Measurements from ENCODE around the gene TTYH1. TPM values are rescaled to one million over a fixed set of nuclear protein-coding genes. Genes with fewer than 3 reads are reported as not detected.

The TTYH1 gene
- total and polyA plus RNA-seq, 4 donors = 0.05 to 0.46 (median 0.18) TPM; not detected in 1

GRCh38 chr19:54463531-54464043, 48.3 kb downstream of the TTYH1 start, which contains the start of gene LENG9:
Gene LENG9, minus strand, starts transcription at chr19:54463778. Its CDS starts 252 bp downstream, at chr19:54463526.
- TF ChIP-seq CTCF (IDR thresholded peaks at IDR 0.05; ENCODE audit: control extremely low read depth, extremely low read depth) = no peak
- Histone ChIP-seq H3K27ac (ENCODE audit: low read depth in 1 of 2, low read length in 1 of 2) (peak within 1 kb of the TSS; percentile 94 to 98), H3K4me1 (ENCODE audit: control insufficient read depth in 5 of 5, insufficient read depth in 5 of 5, low read length in 5 of 5) (peaks cover 0 to 50% (median 13%) of the 10 kb centered on the region in 5 donors), H3K4me3 (peak within 1 kb of the TSS; percentile 63), H3K36me3 (ENCODE audit: control insufficient read depth in 4 of 4, insufficient read depth in 4 of 4, low read length in 4 of 4) (peaks cover 7 to 35% (median 15%) of the 10 kb centered on the region in 4 donors), H3K27me3 (ENCODE audit: control insufficient read depth in 3 of 3, insufficient read depth in 3 of 3, low read length in 2 of 3) (no peaks in the 10 kb centered on the region), H3K9me3 (ENCODE audit: control insufficient read depth in 4 of 4, insufficient read depth in 3 of 4, low read length in 3 of 4) (no peaks in the 10 kb centered on the region), H3K9ac (ENCODE audit: insufficient read depth in 1 of 2, low read length in 2 of 2) (peak within 1 kb of the TSS in 1 of 2 donors; percentile 42)
- DNase-seq = peak; percentile 98 to 99 (median 98)
- 0% methylated on average over 34 to 41 of the region's 41 CpGs for WGBS, 2 donors
- ATAC-seq (ENCODE audit: insufficient read depth, low FRiP score) = peak; percentile 76

DNA sequence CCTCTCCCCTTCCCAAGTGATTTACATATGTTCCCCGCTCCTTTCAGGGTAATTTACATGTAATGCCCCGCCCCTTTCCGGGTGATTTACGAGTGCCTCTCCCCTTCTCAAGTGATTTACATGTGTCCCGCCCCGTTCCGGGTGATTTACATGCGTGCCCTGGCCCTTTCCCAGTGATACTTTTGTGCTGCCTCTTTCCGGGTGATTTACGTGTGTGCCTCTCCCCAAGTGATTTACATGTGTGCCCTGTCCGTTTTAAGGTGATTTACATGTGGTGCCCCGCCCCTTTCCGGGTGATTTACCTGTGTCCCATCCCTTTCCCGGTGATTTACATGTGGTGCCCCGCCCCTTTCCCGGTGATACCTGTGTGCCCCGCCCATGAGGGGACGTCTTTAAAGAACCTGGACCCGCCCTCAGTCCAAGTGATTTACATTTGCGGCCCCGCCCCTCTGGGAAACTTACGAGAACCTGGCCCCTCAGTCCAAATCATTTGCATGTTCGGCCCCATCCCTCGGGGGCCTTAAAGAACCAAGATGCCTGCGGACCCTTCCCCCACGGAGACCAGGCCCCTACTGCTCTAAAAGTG, 48.9 kb downstream of the TTYH1 start:
- WGBS, 2 donors = 0 to 1% methylated on average over 26 of the region's 26 CpGs
- Histone ChIP-seq H3K4me1 (ENCODE audit: control insufficient read depth in 5 of 5, insufficient read depth in 5 of 5, low read length in 5 of 5) (peaks cover 0 to 47% (median 13%) of the 10 kb centered on the region in 5 donors), H3K4me3 (peak overlapping the region; percentile 40), H3K27ac (ENCODE audit: low read depth in 1 of 2, low read length in 1 of 2) (peak overlapping the region; percentile 76 to 83), H3K9me3 (ENCODE audit: control insufficient read depth in 4 of 4, insufficient read depth in 3 of 4, low read length in 3 of 4) (no peaks in the 10 kb centered on the region), H3K9ac (ENCODE audit: insufficient read depth in 1 of 2, low read length in 2 of 2) (no peak overlapping the region), H3K36me3 (ENCODE audit: control insufficient read depth in 4 of 4, insufficient read depth in 4 of 4, low read length in 4 of 4) (peaks cover 7 to 29% (median 10%) of the 10 kb centered on the region in 4 donors), H3K27me3 (ENCODE audit: control insufficient read depth in 3 of 3, insufficient read depth in 3 of 3, low read length in 2 of 3) (no peaks in the 10 kb centered on the region)
- no peak for TF ChIP-seq CTCF (IDR thresholded peaks at IDR 0.05; ENCODE audit: control extremely low read depth, extremely low read depth)
- peak; percentile 55 for ATAC-seq (ENCODE audit: insufficient read depth, low FRiP score)
- peak; percentile 89 to 93 (median 92) for DNase-seq

GRCh38 chr19:54464630-54465425, 49.6 kb downstream of the TTYH1 start:
- Histone ChIP-seq H3K4me1 (ENCODE audit: control insufficient read depth in 5 of 5, insufficient read depth in 5 of 5, low read length in 5 of 5) (peaks cover 0 to 48% (median 16%) of the 10 kb centered on the region in 5 donors), H3K4me3 (peak overlapping the region; percentile 40), H3K27me3 (ENCODE audit: control insufficient read depth in 3 of 3, insufficient read depth in 3 of 3, low read length in 2 of 3) (no peaks in the 10 kb centered on the region), H3K36me3 (ENCODE audit: control insufficient read depth in 4 of 4, insufficient read depth in 4 of 4, low read length in 4 of 4) (peaks cover 7 to 23% (median 7%) of the 10 kb centered on the region in 4 donors), H3K9ac (ENCODE audit: insufficient read depth in 1 of 2, low read length in 2 of 2) (no peak overlapping the region), H3K9me3 (ENCODE audit: control insufficient read depth in 4 of 4, insufficient read depth in 3 of 4, low read length in 3 of 4) (no peaks in the 10 kb centered on the region), H3K27ac (ENCODE audit: low read depth in 1 of 2, low read length in 1 of 2) (peak overlapping the region; percentile 76 to 83)
- 6 to 15% methylated on average over 42 to 87 of the region's 87 CpGs for WGBS, 2 donors
- ATAC-seq (ENCODE audit: insufficient read depth, low FRiP score) (peak; percentile 58), DNase-seq (peak; percentile 91 to 93 (median 91))
- TF ChIP-seq CTCF (IDR thresholded peaks at IDR 0.05; ENCODE audit: control extremely low read depth, extremely low read depth) = no peak

All from lung (tissue), 12 donors.